ENCODE results near the gene MAMLD1. TPM values are rescaled to one million over a fixed set of nuclear protein-coding genes. Genes with fewer than 3 reads are reported as not detected.

Gene MAMLD1
- total and polyA plus RNA-seq, 12 donors = 1.2 to 4.2 (median 2.3) TPM

DNA sequence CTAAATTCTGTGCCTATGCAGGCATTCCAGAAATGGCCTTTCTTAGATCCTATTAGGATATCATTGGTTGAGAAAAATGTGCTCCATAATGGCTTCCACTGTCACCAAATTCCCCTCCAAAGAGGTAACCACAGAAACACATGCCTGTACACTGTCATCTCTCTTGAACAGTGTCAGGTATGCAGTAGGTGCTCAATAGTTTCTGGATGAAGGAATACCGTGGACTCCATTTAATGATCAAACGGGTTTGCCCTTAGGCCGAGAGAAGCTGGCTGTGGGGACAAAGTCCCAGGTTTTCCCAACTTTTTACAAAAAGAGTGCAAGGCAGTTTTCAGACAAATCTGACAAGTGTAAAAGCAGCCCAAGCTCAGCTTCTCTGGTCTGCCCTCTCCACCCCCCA lies 188.8 kb downstream of the MAMLD1 start:
- no peak overlapping the region for H3K27ac ChIP-seq
- intact Hi-C loops (cut with DNase I) = no loop called here
- H3K9me3 ChIP-seq = no peaks in the 10 kb centered on the region
- DNase-seq (no peak), ATAC-seq (no peak)
- H3K27me3 ChIP-seq = no peaks in the 10 kb centered on the region
- WGBS, 2 donors = 98 to 99% methylated on average over 3 of the region's 3 CpGs
- peaks cover 0 to 15% (median 3%) of the 10 kb centered on the region in 9 donors for H3K4me1 ChIP-seq
- H3K36me3 ChIP-seq = no peaks in the 10 kb centered on the region
- no peak overlapping the region for H3K4me3 ChIP-seq
- TF ChIP-seq, protein P1, sequence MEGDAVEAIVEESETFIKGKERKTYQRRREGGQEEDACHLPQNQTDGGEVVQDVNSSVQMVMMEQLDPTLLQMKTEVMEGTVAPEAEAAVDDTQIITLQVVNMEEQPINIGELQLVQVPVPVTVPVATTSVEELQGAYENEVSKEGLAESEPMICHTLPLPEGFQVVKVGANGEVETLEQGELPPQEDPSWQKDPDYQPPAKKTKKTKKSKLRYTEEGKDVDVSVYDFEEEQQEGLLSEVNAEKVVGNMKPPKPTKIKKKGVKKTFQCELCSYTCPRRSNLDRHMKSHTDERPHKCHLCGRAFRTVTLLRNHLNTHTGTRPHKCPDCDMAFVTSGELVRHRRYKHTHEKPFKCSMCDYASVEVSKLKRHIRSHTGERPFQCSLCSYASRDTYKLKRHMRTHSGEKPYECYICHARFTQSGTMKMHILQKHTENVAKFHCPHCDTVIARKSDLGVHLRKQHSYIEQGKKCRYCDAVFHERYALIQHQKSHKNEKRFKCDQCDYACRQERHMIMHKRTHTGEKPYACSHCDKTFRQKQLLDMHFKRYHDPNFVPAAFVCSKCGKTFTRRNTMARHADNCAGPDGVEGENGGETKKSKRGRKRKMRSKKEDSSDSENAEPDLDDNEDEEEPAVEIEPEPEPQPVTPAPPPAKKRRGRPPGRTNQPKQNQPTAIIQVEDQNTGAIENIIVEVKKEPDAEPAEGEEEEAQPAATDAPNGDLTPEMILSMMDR (IDR thresholded peaks at IDR 0.05) = no peak

DNA sequence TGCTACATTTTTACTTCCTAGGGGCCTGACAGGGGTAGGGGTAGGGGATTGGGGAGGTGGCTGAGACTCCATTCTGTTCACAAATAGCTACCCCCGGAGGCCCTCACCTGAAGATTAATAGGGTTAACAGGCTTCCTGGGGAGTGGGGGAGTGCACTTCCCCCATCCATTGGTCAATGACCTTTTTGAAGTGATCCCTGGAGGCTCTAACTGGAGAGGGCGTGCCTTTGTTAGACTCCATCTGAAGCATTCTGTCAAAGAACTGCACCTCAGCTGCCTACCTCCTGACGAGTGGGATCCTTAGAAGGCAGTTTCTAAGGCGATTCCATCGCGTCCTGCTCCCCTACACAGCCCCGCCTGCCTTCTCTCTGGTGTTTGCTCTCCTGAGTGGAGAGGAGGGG lies 195.3 kb downstream of the MAMLD1 start:
- 31 to 50% methylated on average over 7 of the region's 7 CpGs for WGBS, 2 donors
- ATAC-seq (peak in 2 of 8 donors; percentile 37 to 42), DNase-seq (no peak)
- Histone ChIP-seq H3K9me3 (no peaks in the 10 kb centered on the region), H3K27ac (peak overlapping the region in 1 of 10 donors; percentile 16), H3K27me3 (no peaks in the 10 kb centered on the region), H3K36me3 (no peaks in the 10 kb centered on the region), H3K4me3 (no peak overlapping the region), H3K4me1 (no peaks in the 10 kb centered on the region)
- TF ChIP-seq, protein P1 (IDR thresholded peaks at IDR 0.05) = no peak
- intact Hi-C loops (cut with DNase I) = loop anchor here in 1 of 10 donors (5.0 kb wide), 1 partner anchor 1621 kb away; no protein-coding TSS in a partner anchor

Other genes with a start within 250 kb of the MAMLD1 start
- gene MTM1, start 205.3 kb downstream of the MAMLD1 start, total RNA-seq = 10 to 100 TPM in 6 of 10 donors, 1 to 10 TPM in 4; 9.2 to 14.0 (median 11.2) TPM
- gene MTM1, start 205.3 kb downstream of the MAMLD1 start, polyA plus RNA-seq = 1 to 10 TPM; 2.4 to 4.1 TPM

Data from heart right ventricle (tissue), 16 donors.